Epithelial cell of esophagus (primary cell): ENCODE results near the gene MBOAT1.

Experiments used
- DNase-seq: peaks from one replicate; pipeline ENCODE4 v3.0.0; 2010; ENCODE audit warnings: low read depth
- H3K4me3 ChIP-seq: 2 replicates; pipeline ENCODE4 v1.5.1; 2011; ENCODE audit warnings: mild to moderate bottlenecking, low read length, control low read depth
- CTCF ChIP-seq: IDR thresholded peaks from 2 replicates; pipeline ENCODE4 v1.5.1; 2011; ENCODE audit warnings: low read depth, mild to moderate bottlenecking, low read length, control low read depth, inconsistent platforms; ENCODE audit not compliant: insufficient read depth; ENCODE audit errors: missing control alignments

MBOAT1 gene

GRCh38 chr6:20167601-20168000, 44.7 kb downstream of the MBOAT1 start:
- TF ChIP-seq CTCF = no peak
- no peak overlapping the region for H3K4me3 ChIP-seq
- no peak for DNase-seq

- DNase-seq = no peak
- TF ChIP-seq CTCF = no peak
- H3K4me3 ChIP-seq = no peak overlapping the region
These were observed 46.1 kb downstream of the MBOAT1 start for GRCh38 chr6:20166210-20166609.

GRCh38 chr6:20162515-20162914, 49.8 kb downstream of the MBOAT1 start:
- TF ChIP-seq CTCF = no peak
- H3K4me3 ChIP-seq = no peak overlapping the region
- DNase-seq = no peak

GRCh38 chr6:20160541-20161283, 51.6 kb downstream of the MBOAT1 start:
- TF ChIP-seq CTCF = no peak
- H3K4me3 ChIP-seq = no peak overlapping the region
- no peak for DNase-seq

- H3K4me3 ChIP-seq = no peak overlapping the region
- TF ChIP-seq CTCF = no peak
- DNase-seq = no peak
These were observed 52.3 kb downstream of the MBOAT1 start for GRCh38 chr6:20159781-20160540.

- DNase-seq = no peak
- TF ChIP-seq CTCF = no peak
- H3K4me3 ChIP-seq = no peak overlapping the region
These were observed 53.2 kb downstream of the MBOAT1 start for GRCh38 chr6:20159098-20159497.
